ENCODE results near the gene DNAJC16. TPM values are rescaled to one million over a fixed set of nuclear protein-coding genes. Genes with fewer than 3 reads are reported as not detected.

DNAJC16 gene
- total and polyA plus RNA-seq, 9 of the 15 experiments (the other 6 are each of a cell fraction or from before 2014, with no cell fraction given), result 6.9 to 16.8 (median 12.8) TPM

GRCh38 chr1:15543251-15543588 is 16.6 kb downstream of the DNAJC16 start:
- intact Hi-C loops (cut with micrococcal nuclease), result loop anchor here (2.0 to 5.0 kb wide), 2 partner anchors 16 to 79 kb away; partner anchors contain the start of gene DNAJC16
- DNase-seq (ENCODE audit: extremely low read depth in 1 of 4, low spot score in 3 of 4), result no peak
- POLR2A ChIA-PET, result interaction anchor here (0.7 to 1.8 kb wide), 7 partner anchors 8 to 260 kb away, joined by 3 to 11 read pairs (median 4); partner anchors contain the start of gene DNAJC16
- peak; percentile 75 for ATAC-seq
- WGBS (ENCODE audit: insufficient coverage, low coverage, missing lambda C conversion rate), result 13% methylated on average over 5 of the region's 5 CpGs
- Histone ChIP-seq H3K27me3 (ENCODE audit: control insufficient read depth in 2 of 2, insufficient read depth in 2 of 2, low read length in 2 of 2) (no peaks in the 10 kb centered on the region), H2AFZ (ENCODE audit: low read depth, low read length) (peak overlapping the region; percentile 64), H3K4me3 (no peak overlapping the region), H3K27ac (ENCODE audit: extremely low read depth, low read depth, low read length) (peak overlapping the region; percentile 98), H4K20me1 (replicated peaks; ENCODE audit: control insufficient read depth, insufficient read depth, low read length) (no peaks in the 10 kb centered on the region), H3K79me2 (ENCODE audit: control insufficient read depth, insufficient read depth, low read length) (no peaks in the 10 kb centered on the region), H3K4me1 (replicated peaks in 1 of 2; ENCODE audit: control insufficient read depth in 2 of 2, insufficient read depth in 2 of 2, low read length in 2 of 2) (peaks cover 16 to 37% of the 10 kb centered on the region in 2 experiments), H3K9me3 (replicated peaks; ENCODE audit: control insufficient read depth, insufficient read depth, low read depth, low read length) (no peaks in the 10 kb centered on the region), H3K36me3 (ENCODE audit: control insufficient read depth, insufficient read depth, low read length) (peaks cover 80% of the 10 kb centered on the region), H3K9ac (ENCODE audit: insufficient read depth in 1 of 2, low read depth in 2 of 2, low read length in 2 of 2) (peak overlapping the region; percentile 74 to 77; a peak in 3 of 4 replicates), H3K9me1 (ENCODE audit: control insufficient read depth, insufficient read depth, low read length) (no peaks in the 10 kb centered on the region), H3K4me2 (ENCODE audit: insufficient read depth, low read length) (peak overlapping the region; percentile 81)
- no TSS peak for BruUV-seq (replicated peaks)
- in situ Hi-C loops (cut with MboI), result no loop called here
- FAIRE-seq, result no peak
- CTCF ChIA-PET (ENCODE audit: low intra/inter-chr PET ratio), result no interaction called here
- TF ChIP-seq HMBOX1 (IDR thresholded peaks at IDR 0.05) (no peak), FOXA1 (IDR thresholded peaks at IDR 0.05; ENCODE audit: borderline replicate concordance) (no peak), MNT (conservative IDR thresholded peaks at IDR 0.05) (no peak), PATZ1 (CRISPR knock-in tag; IDR thresholded peaks at IDR 0.05; ENCODE audit: borderline replicate concordance) (no peak), DEAF1 (CRISPR knock-in tag; IDR thresholded peaks at IDR 0.05) (no peak), MCM5 (IDR thresholded peaks at IDR 0.05; ENCODE audit: low read depth) (no peak), BCLAF1 (IDR thresholded peaks at IDR 0.05; ENCODE audit: borderline replicate concordance in 1 of 2, control insufficient read depth in 1 of 2, low read depth in 2 of 2, low read length in 1 of 2) (no peak), ZFX (CRISPR knock-in tag; IDR thresholded peaks at IDR 0.05) (peak; percentile 73), MAFF (IDR thresholded peaks at IDR 0.05; ENCODE audit: low read length) (no peak), MEF2A (IDR thresholded peaks at IDR 0.05; ENCODE audit: control insufficient read depth, low read depth, low read length) (no peak), RFX7 (CRISPR knock-in tag; IDR thresholded peaks at IDR 0.05) (no peak), POLR3G (IDR thresholded peaks at IDR 0.05; ENCODE audit: extremely low read depth, insufficient read length, insufficient replicate concordance) (no peak), BRD9 (IDR thresholded peaks at IDR 0.05; ENCODE audit: low read depth, partially characterized antibody) (peak; percentile 24)

Data from K562 (cell line).